RKO (cell line): Measurements from ENCODE around the gene IL32.

Experiments used
- DNase-seq: peaks from one replicate; pipeline ENCODE4 v3.0.0-alpha.2; 2016; ENCODE audit warnings: low spot score

Gene IL32

DNA sequence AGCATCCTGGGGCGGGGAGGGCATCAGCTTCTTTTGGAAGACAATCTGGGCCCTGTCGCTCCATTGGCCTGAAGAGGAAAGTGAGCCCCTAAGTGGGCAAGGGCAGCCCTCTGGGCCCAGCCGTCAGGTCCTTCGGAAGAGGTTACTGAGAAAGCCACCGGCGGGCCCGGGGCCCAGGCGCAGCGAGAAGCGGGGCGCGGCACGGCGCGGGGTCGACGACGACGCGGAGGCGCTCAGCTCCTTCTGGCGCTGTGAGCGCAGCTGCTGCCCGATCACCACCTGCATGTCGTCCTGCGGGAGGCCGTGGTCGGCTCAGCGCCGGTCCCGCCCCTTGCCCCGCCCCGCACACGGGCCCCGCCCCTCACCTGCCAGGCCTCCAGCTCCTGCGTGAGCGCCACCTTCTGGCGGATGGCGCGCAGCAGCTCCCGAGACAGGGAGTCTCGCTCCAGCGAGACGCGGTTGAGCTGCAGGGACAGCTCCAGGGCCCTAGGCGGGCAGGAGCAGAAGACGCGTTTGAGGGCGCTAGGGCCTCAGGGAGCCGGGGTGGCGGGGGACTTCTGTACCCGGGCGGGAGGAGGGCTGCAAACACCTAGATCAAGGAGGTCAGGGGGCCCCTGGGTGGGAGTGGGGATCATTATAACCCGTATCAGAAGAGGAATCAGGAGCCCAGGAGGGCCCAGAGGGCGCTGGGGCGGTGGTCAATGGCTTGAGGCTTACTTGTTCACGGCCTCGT lies 37.3 kb upstream of the IL32 start:
- peak; percentile 57 for DNase-seq

DNA sequence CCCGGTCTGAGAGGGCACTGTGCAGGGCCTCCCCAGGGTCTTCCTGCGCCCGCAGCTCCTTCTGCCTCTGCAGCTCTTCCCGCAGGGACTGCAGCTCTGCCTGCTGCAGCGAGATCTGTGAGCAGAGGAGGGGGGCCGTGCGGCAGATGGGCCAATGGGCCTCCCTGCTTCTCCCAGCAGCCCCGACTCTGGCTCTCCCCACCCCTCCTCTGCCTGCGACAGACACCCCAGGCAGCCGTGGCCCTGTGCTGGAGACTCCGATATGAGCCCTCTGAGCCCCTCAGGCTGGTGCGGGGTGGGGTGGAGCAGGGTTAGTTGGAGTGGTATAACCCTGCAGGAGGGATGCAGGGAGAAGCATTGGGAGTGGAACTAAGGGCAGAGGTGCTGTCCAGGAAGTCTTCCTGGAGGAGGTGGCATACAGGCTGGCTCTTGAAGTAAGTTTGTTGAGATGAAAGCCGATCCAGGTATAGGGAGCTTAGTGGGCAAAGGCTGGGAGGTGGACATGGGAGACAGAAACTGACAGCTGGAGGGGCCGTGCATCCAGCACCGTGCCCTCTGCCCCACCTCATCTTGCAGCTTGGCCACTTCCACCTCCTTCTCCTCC lies 36.6 kb upstream of the IL32 start:
- no peak for DNase-seq

DNA sequence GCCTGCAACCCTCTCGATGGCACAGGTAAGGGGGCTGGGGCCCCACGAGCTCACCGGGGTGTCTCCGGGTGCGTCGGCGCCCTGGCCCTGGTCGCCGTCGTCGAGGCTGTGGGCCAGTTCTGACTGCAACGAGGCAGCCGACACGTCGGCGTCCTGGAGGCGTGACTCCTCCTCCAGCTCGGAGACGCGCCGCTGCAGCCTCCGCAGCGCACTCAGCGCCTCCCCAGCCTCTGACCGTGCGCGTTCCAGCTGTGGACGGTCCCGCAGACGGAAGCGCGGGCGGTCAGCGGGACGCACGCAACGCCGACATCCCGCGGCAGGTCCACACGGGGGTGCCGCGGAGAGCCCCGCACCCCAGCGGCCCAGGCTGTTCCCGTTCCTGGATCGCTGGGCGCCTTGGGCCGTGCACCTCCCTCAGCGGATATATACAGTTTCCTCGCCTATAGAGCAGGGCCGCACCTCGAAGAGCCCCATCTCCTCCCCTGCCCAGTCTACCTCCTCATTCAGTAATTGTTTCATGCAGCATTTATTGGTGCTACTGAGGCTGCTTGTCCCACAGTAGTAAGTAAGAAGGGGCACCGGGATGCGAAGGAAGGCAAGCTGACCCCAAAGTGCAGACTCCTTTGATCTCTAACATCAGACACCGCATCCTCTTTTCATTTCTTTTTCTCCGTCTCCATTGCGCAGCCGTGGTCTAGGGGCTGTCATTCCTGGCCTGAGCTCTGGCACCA lies 35.8 kb upstream of the IL32 start:
- DNase-seq, result no peak

DNA sequence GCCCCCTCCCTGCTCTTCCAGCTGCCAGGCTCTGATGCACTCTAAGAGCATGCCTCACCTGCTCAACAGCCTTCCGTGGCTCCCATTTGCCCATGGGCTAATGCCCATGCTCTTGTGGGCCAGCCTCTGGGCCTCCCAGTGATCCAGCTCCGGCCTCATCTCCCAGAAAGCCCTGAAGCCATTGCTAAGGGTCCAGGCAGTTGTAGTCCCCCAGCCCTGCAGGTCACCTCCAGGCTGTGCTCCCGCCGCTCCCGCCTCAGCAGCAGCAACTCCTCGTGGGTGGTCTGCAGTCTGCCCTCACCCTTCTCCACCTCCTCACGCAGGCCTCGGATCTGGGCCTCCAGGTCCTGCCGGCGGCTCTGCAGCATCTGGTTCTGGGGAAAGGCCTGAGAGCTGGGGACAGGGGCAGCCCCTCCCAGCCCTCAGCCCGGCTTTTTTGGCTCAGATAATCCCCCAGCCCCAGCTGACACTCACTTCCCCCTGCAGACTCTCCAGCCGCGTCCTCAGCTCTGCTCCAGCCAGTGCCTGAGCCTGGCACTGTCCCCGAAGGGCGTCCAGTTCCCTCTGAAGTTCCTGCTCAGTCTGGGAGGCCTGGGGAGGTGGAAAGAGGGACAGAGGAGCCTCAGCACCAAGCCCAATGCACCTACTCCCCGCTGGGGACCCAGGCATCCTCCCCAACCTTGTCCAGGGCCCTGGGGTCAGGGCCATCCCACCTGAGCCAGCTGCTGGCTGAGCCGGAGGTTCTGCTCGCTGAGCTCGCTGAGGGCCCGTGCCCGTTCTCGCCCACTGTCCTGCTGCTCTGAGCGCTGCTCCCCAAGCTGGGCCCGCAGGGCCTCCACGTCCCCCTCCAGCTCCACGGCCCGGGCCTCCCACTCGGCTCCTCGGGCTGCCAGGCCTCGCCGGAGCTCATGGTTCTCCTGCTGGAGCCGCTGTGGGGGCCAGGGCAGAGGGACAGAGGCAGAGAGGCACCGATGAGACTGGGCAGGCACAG lies 34.9 kb upstream of the IL32 start:
- no peak for DNase-seq

DNA sequence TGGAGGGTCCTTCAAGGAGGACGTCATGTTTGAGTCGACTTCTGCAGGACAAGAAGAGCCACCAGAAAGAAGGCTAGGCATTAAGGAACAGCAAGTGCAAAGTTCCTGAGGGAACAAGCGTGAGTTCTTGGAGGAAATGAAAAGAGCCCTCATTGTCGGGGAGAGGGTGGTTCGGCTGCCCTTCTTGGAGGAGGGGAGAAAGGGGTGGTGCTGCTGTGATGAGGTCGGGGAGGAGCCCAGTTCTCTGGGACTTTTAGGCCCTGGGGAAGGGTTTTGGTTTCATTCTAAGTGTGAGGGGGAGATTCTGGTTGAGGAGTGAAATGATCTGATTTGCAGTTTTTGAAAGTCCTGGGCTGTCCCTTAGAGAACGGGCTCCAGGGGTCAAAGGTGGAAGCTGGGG lies 32.8 kb upstream of the IL32 start:
- no peak for DNase-seq

DNA sequence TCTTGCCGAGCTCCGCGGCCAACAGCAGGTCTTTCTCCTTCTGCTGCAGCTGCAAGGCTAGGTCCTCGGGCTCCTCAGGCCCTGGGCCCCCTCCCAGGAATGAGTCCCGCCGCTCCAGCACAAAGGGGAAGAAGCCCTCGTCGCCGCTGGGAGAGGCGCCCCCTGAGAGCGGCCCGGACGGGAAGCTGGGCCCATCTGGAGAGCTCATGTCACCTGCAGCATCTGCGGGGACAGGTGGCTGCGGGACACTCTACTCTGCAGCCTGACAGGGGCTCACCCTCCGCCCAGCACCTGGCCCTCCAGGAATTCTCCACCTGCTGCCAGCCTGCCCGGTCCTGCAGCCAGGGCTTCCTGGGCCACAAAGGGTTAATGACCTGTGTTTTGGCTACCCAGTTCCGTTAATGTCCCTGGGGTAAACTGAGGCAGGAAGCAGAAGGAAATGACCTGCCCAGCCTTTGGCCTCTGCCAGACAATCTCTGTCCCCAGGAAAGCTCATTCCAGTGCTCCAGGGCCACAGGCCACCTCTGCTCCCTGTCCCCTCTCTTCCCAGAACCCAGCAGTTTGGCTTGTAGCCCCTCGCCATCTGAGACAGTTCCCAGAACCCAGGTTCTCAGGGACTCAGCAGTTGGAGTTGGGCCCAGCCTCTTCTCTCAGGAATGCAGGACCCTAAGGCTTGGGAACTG lies 30.0 kb upstream of the IL32 start:
- no peak for DNase-seq

DNA sequence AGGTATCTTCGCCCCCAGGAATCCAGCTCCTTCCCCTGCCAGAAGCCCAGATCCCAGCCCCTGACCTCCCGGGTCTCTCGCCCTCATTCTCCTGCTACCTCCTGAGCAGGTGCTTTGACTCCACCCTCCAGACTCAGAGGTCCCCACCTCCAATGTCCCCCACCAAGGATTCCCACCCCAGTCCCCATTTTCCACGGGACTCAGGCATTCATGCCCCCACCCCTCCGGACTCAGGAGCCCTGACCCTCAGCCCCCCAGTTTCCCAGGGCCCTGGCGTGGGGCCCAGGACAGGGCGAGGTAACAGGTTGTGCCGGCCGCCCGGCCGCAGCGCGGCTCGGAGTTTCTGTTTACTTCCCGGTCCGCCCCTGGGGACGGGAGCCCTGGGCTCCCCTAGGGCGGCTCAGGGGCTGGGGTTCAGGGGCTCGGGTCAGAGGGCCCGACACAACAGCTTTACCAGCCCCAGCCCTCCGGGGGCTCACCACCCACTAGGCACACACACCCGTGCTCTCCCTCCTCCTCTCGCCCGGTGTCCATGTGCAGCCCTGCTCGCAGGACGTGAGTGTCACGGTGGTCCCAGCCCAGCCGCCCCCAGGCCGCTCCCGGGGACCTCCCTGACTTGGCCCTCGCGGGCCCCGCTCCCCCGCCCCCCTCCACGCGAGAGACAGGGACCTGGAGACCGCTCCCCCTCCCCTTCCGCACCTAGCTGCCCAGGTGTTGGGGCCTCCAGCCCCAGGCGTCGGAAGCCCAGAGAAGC lies 29.3 kb upstream of the IL32 start:
- no peak for DNase-seq

DNA sequence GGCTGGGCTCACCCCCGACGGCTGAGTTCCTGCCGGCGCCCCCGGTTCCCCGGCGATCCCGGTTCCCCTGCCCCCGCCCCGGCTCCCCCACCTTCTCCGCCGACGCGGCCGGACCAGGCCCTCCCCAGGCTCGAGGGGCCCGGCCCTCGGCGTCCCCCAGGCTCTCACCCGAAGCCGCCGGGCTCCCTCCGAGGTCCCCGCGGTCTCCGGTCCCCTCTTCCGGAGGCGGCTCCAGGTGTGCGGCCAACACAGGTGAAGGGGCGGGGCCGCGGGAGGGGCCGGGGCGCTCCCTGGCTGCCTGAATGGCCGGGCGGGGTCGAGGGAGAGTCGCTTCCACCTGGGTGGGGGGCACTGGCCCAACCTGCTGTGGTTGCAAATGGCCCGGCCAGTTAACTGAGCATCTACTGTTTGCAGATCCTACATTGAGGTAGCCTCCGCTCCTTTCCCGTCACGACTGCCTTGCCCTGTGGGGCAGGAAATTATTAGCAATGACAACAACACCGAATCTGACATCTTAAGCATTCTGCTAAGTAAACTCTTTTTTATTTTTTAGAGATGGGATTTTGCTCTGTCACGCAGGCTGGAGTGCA lies 28.6 kb upstream of the IL32 start, which contains the start of gene BICDL2:
Gene BICDL2 (minus strand): TSS at position 219 of the 590 bp plus-strand sequence. CDS start 1,448 bp downstream, outside the sequence.
- no peak for DNase-seq

DNA sequence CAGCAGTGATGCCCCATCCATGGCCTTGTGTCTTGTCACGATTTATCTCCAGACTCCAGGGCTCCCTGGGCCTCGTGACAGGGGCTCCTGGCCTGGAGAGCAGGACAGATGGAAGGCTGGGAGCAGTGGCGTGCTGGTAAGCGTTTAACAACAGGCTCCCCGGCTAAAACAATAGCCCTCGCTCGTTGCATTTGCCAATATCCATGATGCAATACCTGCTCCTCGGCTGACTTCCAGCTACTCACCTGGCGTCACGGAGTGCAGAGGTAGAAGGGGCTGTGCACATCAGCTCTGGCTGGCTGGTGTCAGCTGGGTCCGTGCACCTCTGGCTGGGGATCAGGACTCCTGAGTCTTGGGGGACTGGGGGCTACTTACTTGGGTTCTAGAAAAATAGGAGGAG lies 27.2 kb upstream of the IL32 start:
- no peak for DNase-seq

DNA sequence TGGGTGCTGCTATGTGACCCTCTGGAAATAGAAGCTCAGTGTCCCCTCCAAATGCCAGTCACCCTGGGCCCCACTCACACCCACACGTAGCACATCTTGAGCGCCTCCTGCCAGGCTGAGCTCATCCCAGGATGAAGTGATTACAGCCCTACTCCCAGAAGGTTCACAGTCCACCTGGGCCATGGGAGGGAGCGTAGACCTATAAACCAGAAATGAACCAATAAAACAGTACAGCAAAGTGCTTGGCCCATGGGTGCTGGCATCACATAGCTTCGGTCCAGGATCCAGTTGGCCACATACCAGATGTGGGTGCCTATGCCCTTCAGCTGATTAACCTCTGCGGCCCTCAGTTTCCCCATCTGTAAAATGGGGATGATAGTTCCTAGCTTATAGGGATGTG lies 26.5 kb upstream of the IL32 start:
- no peak for DNase-seq

DNA sequence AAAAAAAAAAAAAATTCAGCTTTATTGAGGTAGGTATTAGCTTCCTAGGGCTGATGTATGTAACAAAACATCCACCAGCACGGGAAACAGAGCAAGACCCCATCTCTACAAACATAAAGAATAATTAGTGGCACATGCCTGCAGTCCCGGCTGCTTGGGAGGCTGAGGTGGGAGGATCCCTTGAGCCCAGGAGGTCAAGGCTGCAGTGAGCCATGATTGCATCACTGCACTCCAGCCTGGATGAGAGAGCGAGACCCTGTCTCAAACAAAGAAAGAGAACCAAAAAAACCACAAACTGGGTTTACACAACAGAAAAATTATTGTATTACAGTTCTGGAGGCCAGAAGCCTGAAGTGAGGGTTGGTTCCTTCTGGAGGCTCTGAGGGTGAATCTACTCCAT lies 23.1 kb upstream of the IL32 start:
- no peak for DNase-seq

DNA sequence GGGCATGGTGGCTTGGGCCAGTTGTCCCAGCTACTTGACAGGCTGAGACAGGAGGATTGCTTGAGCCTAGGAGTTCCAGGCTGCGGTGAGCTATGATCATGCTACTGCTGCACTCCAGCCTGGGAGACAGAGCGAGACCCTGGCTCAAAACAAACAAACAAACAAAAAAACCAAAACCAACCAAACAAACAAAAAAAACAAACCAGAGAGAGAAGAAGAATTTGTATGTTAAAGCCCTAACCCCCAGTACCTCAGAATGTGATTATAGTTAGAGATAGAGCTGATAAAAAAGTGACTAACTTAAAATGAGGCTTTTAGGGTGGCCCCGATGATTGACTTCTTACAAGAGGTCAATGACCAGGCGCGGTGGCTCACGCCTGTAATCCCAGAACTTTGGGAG lies 20.7 kb upstream of the IL32 start:
- DNase-seq, result no peak

DNA sequence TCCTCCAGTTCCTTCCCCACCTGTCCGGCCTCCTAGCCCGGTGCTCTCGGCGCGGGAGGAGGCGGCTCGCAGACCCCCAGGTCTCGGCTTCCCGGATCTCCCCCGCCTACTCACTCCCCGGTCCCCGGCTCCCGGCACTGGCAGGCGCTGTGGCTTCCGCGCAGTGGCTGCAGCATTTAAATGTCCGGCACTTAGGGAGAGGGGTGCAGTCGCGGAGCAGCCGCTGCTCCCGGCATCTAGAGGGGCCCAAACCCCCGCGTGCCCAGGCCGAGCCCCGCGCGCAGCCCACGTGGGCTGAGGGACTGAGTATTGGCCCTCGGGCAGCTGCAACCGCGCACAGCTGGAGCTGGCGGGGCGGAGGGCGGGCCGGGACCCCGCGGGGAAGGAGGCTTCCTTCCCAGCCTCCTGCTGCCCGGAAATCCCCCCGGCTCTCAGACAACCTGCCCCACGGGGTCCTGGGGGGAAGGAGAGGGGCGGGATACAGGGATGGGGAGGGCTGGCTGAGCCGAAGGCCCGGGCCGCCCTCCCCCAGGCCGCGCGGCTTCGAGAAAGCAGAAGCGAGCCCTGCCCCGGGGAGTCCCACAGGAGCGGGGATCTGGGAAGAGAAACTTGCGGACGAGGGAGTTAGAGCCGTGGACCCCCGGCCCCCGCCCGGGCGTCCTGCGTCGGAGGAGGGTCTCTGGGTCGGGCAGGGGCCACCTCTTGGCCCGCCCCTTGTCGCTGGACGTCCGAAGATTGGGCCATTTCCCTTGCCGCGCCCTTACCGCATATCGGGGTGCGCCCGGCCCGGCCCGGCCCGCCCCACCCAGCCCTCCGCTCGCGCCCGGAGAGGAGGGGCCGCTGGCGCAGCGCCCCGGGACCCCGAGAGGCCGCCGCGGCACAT lies 19.4 kb upstream of the IL32 start, which contains the start of gene MMP25:
Gene MMP25 (plus strand): TSS at position 804 of the 883 bp plus-strand sequence. CDS start 357 bp downstream, outside the sequence.
- DNase-seq, result peak; percentile 52

DNA sequence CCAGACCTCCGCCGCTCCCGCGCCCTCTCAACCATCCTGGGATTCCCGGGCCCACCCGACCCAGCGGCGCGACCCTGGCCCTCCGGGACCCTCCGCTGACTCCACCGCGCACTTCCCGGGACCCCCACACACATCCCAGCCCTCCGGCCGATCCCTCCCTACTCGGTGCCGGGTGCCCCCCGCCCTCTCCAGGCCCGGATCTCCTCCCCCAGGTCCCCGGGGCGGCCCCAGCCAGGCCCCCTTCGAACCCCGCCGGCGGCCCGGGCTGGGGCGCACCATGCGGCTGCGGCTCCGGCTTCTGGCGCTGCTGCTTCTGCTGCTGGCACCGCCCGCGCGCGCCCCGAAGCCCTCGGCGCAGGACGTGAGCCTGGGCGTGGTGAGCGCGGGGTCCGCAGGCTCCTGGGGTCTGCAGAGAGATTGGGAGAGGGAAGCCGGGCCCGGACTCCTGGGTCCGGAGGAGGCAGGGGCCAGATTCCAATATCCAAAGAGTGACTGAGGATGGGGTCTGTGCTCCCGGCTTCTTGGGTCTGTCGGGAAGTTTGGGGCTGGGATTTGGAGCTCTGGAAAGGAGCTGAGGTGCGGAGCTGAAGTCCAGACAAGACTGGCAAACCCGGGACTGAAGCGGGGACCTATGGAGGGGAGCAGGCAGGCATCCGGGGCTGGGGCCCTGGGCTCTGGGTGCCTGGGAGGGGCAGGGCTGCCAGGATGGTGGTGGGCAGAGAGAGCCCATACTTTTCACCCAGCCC lies 18.6 kb upstream of the IL32 start:
- no peak for DNase-seq

DNA sequence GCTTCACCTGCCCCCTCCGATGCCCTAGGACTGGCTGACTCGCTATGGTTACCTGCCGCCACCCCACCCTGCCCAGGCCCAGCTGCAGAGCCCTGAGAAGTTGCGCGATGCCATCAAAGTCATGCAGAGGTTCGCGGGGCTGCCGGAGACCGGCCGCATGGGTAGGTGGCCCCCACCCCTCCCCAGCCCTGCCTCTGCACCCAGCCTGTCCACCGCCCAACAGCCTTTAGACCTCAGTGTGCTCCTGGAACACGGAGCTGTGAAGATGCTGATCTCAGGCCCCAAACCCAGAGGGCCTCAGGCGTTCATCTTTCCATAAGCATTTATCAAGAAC lies 18.1 kb upstream of the IL32 start:
- no peak for DNase-seq

DNA sequence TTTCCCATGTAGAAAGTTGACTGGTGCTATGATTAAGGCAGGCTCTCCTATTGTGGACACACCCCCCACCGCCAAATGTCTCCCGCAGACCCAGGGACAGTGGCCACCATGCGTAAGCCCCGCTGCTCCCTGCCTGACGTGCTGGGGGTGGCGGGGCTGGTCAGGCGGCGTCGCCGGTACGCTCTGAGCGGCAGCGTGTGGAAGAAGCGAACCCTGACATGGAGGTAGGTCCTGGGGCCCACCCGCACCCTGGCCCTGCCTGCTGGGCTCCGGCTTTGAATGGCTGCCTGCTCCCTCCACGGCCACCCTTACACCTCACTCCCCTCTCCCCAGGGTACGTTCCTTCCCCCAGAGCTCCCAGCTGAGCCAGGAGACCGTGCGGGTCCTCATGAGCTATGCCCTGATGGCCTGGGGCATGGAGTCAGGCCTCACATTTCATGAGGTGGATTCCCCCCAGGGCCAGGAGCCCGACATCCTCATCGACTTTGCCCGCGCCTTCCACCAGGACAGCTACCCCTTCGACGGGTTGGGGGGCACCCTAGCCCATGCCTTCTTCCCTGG lies 15.4 kb upstream of the IL32 start:
- DNase-seq, result no peak

DNA sequence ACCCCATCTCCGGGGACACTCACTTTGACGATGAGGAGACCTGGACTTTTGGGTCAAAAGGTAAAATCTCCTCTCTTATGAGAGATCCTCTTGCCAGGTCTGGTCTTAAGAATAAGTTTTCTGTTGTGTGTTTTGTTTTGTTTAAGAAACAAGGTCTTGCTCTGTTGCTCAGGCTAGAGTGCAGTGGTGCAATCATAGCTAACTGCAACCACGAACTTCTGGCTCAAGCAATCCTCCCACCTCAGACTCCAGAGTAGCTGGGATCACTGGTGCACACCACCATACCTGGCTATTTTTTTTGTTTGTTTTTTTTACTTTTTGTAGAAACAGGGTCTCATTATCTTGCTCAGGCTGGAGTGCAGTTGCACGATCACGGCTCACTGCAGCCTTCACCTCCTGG lies 15.0 kb upstream of the IL32 start:
- no peak for DNase-seq

DNA sequence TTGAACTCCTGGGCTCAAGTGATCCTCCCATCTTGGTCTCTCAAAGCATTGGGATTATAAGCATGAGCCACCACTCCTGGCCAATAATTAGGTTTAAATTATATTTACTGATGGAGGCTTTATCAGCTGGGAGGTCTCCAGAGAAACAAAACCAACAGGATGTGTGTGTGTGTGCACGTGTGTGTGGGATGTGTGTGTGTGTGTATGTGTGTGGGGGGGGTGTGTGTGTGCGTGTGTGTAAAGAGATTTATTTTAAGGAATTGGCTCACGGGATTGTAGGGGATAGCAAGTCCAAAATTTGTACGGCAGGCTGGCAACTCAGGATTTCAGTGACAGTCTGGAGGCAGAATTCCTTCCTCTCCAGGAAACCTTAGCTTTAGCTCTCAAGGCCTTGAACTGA lies 14.4 kb upstream of the IL32 start:
- DNase-seq, result no peak
